NT2/D1 (cell line): ENCODE measurements around the gene ARHGEF33.

Experiments
- DNase-seq: peaks from one replicate; pipeline ENCODE4 v3.0.0-alpha.2; 2011; ENCODE audit warnings: low read depth, low spot score
- H3K27me3 ChIP-seq: 2 replicates; pipeline ENCODE4 v1.6.0; 2011; ENCODE audit warnings: mild to moderate bottlenecking; ENCODE audit not compliant: insufficient read length, insufficient read depth
- H3K36me3 ChIP-seq: 2 replicates; pipeline ENCODE4 v1.6.1; 2011; ENCODE audit warnings: mild to moderate bottlenecking, low read length, mixed read lengths; ENCODE audit not compliant: insufficient read depth, insufficient read length
- H3K4me1 ChIP-seq: 2 replicates; pipeline ENCODE4 v1.5.1; 2011; ENCODE audit not compliant: insufficient read depth, insufficient read length
- H3K4me3 ChIP-seq: 2 replicates; pipeline ENCODE4 v1.5.1; 2011; ENCODE audit warnings: low read depth; ENCODE audit not compliant: insufficient read length
- H3K9ac ChIP-seq: 2 replicates; pipeline ENCODE4 v1.6.0; 2011; ENCODE audit warnings: low read depth; ENCODE audit not compliant: insufficient read length
- H3K9me3 ChIP-seq: 2 replicates; pipeline ENCODE4 v1.5.1; 2011; ENCODE audit warnings: mild to moderate bottlenecking, low read length; ENCODE audit not compliant: insufficient read depth
- SUZ12 ChIP-seq: IDR thresholded peaks from 2 replicates; pipeline ENCODE4 v1.6.1; 2011; ENCODE audit not compliant: insufficient read length, insufficient read depth; ENCODE audit errors: extremely low read depth
- YY1 ChIP-seq: IDR thresholded peaks from 2 replicates; pipeline ENCODE4 v1.6.1; 2011; ENCODE audit not compliant: insufficient read length, insufficient read depth
- ZNF274 ChIP-seq: IDR thresholded peaks from 2 replicates; pipeline ENCODE4 v1.6.1; 2011; ENCODE audit warnings: mild to moderate bottlenecking, low read depth, low read length

Gene ARHGEF33

DNA sequence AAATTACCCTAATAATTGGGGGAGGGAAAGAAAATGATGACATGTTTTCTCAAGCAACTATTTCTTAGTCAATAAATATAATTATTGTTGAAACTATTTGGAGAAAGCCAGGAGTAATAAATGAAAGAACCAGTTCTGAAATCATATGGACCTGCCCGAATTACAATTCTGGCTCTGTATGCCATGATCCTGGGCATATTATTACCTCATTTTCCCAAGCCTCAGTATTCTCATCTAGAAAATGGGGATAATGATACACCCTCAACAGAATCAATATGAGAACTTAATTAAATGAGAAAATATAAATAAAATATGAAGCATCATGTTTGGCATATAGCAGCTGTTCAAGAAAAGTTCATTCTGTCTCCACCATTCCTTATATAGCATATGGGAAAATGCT is 22.9 kb downstream of the ARHGEF33 start:
- no peaks in the 10 kb centered on the region for H3K27me3 ChIP-seq
- H3K4me1 ChIP-seq, result peaks cover 2% of the 10 kb centered on the region
- H3K4me3 ChIP-seq, result no peak overlapping the region
- TF ChIP-seq ZNF274 (no peak), SUZ12 (no peak), YY1 (no peak)
- no peaks in the 10 kb centered on the region for H3K36me3 ChIP-seq
- H3K9me3 ChIP-seq, result no peaks in the 10 kb centered on the region
- DNase-seq, result no peak
- no peak overlapping the region for H3K9ac ChIP-seq

DNA sequence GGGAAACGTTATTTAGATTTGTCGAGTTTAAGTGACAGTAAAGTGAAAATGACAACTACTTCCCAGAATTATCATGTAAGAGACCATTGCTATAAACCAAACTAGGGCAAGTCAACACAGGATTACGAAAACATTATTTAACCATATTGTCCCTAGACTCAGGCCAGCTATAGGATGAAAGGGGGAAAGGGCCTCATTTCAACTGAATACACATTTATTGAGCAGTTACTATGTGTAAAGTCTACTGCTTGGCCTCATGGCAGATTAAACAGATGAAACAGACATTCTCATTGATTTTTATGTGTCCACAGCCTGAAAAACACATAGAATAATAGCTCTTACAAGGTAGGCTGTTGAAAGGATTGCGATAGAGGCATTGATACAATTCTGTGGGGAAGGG is 32.7 kb downstream of the ARHGEF33 start:
- Histone ChIP-seq H3K4me3 (no peak overlapping the region), H3K4me1 (no peaks in the 10 kb centered on the region), H3K9me3 (no peaks in the 10 kb centered on the region), H3K36me3 (no peaks in the 10 kb centered on the region), H3K27me3 (no peaks in the 10 kb centered on the region), H3K9ac (no peak overlapping the region)
- TF ChIP-seq SUZ12, result no peak
- no peak for TF ChIP-seq YY1
- TF ChIP-seq ZNF274, result no peak
- no peak for DNase-seq

DNA sequence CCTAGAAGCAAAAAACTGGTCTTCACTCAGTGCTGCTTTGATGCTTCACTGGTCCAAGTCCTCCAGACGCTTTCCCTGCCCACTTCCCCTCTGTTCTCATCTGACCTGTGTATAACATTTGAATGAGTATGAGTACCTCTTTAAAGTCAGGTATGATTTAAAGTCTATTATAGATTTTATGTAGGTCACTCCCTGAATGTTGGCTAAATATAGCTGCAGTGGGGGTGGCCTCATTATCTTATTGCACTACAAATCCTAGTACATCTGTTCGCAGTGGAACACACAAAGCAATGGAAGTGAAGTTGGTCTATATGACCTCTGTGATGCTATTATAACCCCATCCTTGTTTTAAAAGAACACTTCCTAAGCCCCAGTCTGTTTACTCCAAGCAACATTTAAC is 33.2 kb downstream of the ARHGEF33 start:
- Histone ChIP-seq H3K9ac (no peak overlapping the region), H3K4me3 (no peak overlapping the region)

DNA sequence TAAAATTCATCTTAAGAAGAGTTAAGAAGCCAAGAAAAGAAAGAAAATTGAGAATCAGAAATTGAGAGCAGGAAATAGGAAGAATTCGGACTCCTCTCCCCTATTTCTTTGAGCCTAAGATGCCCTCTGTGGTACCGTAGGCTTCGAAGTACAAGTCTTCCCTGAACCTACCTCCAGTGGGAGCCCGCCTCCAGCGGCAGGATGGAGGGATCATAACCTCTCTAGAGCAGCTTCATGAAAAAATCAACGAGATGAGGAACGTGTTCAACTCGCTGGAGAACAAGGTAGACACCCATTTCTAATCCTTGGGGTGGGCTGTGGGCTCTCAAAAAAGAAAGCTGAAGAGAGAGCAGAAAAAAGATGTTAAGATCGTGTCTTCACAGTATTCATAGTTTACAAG is 36.3 kb downstream of the ARHGEF33 start:
- H3K9me3 ChIP-seq, result no peaks in the 10 kb centered on the region
- H3K4me1 ChIP-seq, result no peaks in the 10 kb centered on the region
- no peaks in the 10 kb centered on the region for H3K36me3 ChIP-seq
- no peak for DNase-seq
- H3K9ac ChIP-seq, result no peak overlapping the region
- H3K27me3 ChIP-seq, result no peaks in the 10 kb centered on the region
- TF ChIP-seq YY1 (no peak), SUZ12 (no peak), ZNF274 (no peak)
- H3K4me3 ChIP-seq, result no peak overlapping the region

More for the DNA sequence above, 33.2 kb downstream of the ARHGEF33 start:
- H3K27me3 ChIP-seq, result no peaks in the 10 kb centered on the region
- no peaks in the 10 kb centered on the region for H3K9me3 ChIP-seq
- TF ChIP-seq YY1 (no peak), ZNF274 (no peak), SUZ12 (no peak)
- H3K36me3 ChIP-seq, result no peaks in the 10 kb centered on the region
- no peaks in the 10 kb centered on the region for H3K4me1 ChIP-seq
- no peak for DNase-seq

DNA sequence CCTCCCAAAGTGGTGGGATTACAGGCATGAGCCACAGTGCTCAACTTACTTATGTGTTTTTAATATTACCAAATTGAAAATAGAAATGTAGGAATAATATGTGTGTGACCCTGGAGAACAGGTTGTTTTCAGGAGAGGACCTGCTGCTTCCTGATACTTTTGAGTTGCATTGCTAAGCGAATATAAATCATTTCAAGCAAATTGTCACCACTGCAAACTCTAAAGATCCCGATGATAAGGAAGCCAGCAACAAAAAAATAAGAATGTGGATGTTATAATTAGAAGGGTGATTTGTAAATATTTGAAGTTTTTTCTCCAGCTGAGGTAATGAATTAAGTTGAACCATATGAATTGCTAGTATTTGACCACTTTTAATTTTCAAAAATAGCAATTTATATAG is 40.9 kb downstream of the ARHGEF33 start:
- Histone ChIP-seq H3K9ac (no peak overlapping the region), H3K9me3 (no peaks in the 10 kb centered on the region), H3K4me3 (no peak overlapping the region), H3K27me3 (no peaks in the 10 kb centered on the region), H3K4me1 (no peaks in the 10 kb centered on the region), H3K36me3 (no peaks in the 10 kb centered on the region)
- TF ChIP-seq ZNF274, result no peak
- no peak for TF ChIP-seq YY1
- no peak for TF ChIP-seq SUZ12
- DNase-seq, result no peak

DNA sequence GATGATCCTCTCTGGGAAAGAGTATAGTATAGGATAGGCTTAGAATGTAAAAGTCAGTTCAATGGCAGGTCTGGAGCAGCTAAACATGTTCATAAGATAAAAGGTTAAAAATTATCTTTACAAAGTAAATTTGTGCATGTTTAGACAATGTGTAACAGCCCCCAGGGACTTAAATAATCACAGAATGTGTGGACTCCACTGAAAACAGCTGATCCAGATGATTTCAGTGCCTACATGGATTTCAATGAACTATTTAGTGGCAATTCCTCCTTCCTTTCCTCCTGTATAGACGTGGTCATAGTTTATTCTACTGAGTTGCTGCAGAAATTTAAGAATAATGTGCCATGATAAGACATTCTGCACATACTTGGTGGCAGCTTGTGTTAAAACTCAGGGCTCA is 42.9 kb downstream of the ARHGEF33 start:
- H3K36me3 ChIP-seq, result no peaks in the 10 kb centered on the region
- DNase-seq, result no peak
- TF ChIP-seq YY1, result no peak
- no peak for TF ChIP-seq SUZ12
- TF ChIP-seq ZNF274, result no peak
- no peaks in the 10 kb centered on the region for H3K27me3 ChIP-seq
- no peak overlapping the region for H3K9ac ChIP-seq
- H3K4me1 ChIP-seq, result peaks cover under 1% of the 10 kb centered on the region
- H3K4me3 ChIP-seq, result no peak overlapping the region
- H3K9me3 ChIP-seq, result no peaks in the 10 kb centered on the region

DNA sequence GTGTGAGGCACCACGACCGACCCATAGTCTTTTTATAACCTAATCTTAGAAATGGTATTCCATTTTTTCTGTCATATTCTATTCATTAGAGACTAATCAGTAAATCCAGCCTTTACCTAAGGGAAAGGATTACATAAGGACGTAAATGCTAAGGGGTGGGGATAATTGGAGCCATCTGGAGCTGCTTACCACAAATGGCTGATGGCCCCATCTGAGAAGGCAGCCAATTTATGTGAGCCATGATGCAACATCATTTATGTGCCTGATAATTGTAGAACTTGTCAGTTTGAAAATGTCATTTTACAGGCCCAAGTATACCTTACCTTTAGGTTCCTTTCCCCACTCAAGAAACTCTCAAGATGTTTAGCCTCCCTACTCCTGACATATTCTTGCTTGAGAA is 44.0 kb downstream of the ARHGEF33 start:
- Histone ChIP-seq H3K9me3 (no peaks in the 10 kb centered on the region), H3K27me3 (no peaks in the 10 kb centered on the region), H3K4me3 (no peak overlapping the region), H3K36me3 (no peaks in the 10 kb centered on the region), H3K9ac (no peak overlapping the region), H3K4me1 (peaks cover 2% of the 10 kb centered on the region)
- DNase-seq, result no peak
- TF ChIP-seq YY1 (no peak), ZNF274 (no peak), SUZ12 (no peak)

DNA sequence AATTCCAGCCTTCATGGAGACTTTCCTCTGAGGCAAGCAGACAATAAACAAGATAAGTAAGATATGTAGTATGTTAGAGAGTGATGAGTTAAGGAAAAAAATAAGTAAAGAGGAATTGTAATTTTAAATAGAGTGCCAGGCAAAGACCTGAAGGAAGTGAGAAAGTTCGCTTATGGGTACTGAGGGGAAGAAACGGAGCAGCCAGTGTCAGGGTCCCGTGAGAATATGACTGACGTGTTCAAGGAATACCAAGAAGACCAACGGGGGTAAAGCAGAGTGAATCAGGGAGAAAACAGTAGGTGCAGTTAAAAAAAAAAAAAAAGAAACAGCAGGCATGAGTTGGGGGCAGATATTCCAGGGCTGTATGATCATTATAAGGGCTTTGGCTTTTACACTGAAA is 45.1 kb downstream of the ARHGEF33 start:
- no peaks in the 10 kb centered on the region for H3K36me3 ChIP-seq
- H3K9me3 ChIP-seq, result no peaks in the 10 kb centered on the region
- TF ChIP-seq YY1 (no peak), SUZ12 (no peak), ZNF274 (no peak)
- H3K4me3 ChIP-seq, result no peak overlapping the region
- H3K27me3 ChIP-seq, result no peaks in the 10 kb centered on the region
- H3K4me1 ChIP-seq, result peaks cover 2% of the 10 kb centered on the region
- no peak overlapping the region for H3K9ac ChIP-seq
- no peak for DNase-seq
